Keratinocyte (primary cell): ENCODE results near the gene PLD1. TPM values are rescaled to one million over a fixed set of nuclear protein-coding genes. Genes with fewer than 3 reads are reported as not detected.

Experiments used
- DNase-seq: peaks from one replicate; pipeline ENCODE4 v3.0.0-alpha.2; 2011; ENCODE audit warnings: low read depth, missing footprints, low spot score
- FAIRE-seq: peaks from 2 replicates; lab custom pipeline; 2011; peaks lifted over from hg19 to GRCh38; lab: Jason Lieb, UNC
- H2AFZ ChIP-seq: 2 replicates; pipeline ENCODE4 v1.6.0; 2012; ENCODE audit warnings: low read length, control low read depth, inconsistent platforms; ENCODE audit not compliant: control insufficient read depth
- H3K27ac ChIP-seq: 2 replicates; pipeline ENCODE4 v1.5.1; 2011; ENCODE audit warnings: low read length; ENCODE audit not compliant: control insufficient read depth, insufficient read depth
- H3K27me3 ChIP-seq: 3 replicates; pipeline ENCODE4 v1.6.0; 2011; ENCODE audit warnings: low read length; ENCODE audit not compliant: control insufficient read depth, insufficient read depth; ENCODE audit errors: extremely low read depth
- H3K36me3 ChIP-seq, 2 experiments: 2 replicates in 1 of 2; 3 replicates in 1 of 2; pipeline ENCODE4 v1.5.1; 2011; ENCODE audit warnings: low read length in 2 of 2, mild to moderate bottlenecking in 1 of 2; ENCODE audit not compliant: control insufficient read depth in 2 of 2, insufficient read depth in 2 of 2; ENCODE audit errors: extremely low read depth in 1 of 2
- H3K4me1 ChIP-seq: 3 replicates; pipeline ENCODE4 v1.5.1; 2011; ENCODE audit warnings: low read length; ENCODE audit not compliant: control insufficient read depth, insufficient read depth; ENCODE audit errors: extremely low read depth
- H3K4me2 ChIP-seq: 3 replicates; pipeline ENCODE4 v1.6.0; 2011; ENCODE audit warnings: low read depth, low read length; ENCODE audit not compliant: control insufficient read depth, insufficient read depth; ENCODE audit errors: extremely low read depth
- H3K4me3 ChIP-seq, 3 experiments: fragments of 200-600 bp in 1 of 3; sonication (generic) in 1 of 3; 2 replicates in 2 of 3; 3 replicates in 1 of 3; pipeline ENCODE4 v1.5.1; 2011 to 2016; ENCODE audit warnings: low read length in 3 of 3, mild to moderate bottlenecking in 3 of 3, control low read depth in 2 of 3, inconsistent platforms in 1 of 3, low read depth in 1 of 3, mixed read lengths in 1 of 3, mixed run types in 1 of 3, moderate library complexity in 1 of 3; ENCODE audit not compliant: control insufficient read depth in 2 of 3, insufficient read depth in 2 of 3; ENCODE audit errors: extremely low read depth in 1 of 3
- H3K79me2 ChIP-seq: 2 replicates; pipeline ENCODE4 v1.6.0; 2012; ENCODE audit warnings: low read length; ENCODE audit not compliant: control insufficient read depth, insufficient read depth
- H3K9ac ChIP-seq: 3 replicates; pipeline ENCODE4 v1.6.0; 2011; ENCODE audit warnings: low read length; ENCODE audit not compliant: control insufficient read depth, insufficient read depth; ENCODE audit errors: extremely low read depth
- H3K9me1 ChIP-seq: 3 replicates; pipeline ENCODE4 v1.6.0; 2011; ENCODE audit warnings: low read length; ENCODE audit not compliant: control insufficient read depth, insufficient read depth; ENCODE audit errors: extremely low read depth
- H3K9me3 ChIP-seq: 2 replicates; pipeline ENCODE4 v1.5.1; 2012; ENCODE audit warnings: low read depth, low read length; ENCODE audit not compliant: control insufficient read depth
- H4K20me1 ChIP-seq: 3 replicates; pipeline ENCODE4 v1.6.0; 2011; ENCODE audit warnings: low read length; ENCODE audit not compliant: control insufficient read depth, insufficient read depth; ENCODE audit errors: extremely low read depth
- EZH2 ChIP-seq: IDR thresholded peaks from one replicate; pipeline ENCODE4 v1.6.1; 2012; ENCODE audit warnings: inconsistent platforms, mild to moderate bottlenecking, low read length, moderate library complexity
- dilution Hi-C: fragments of 300-500 bp; cut with MboI; formaldehyde crosslinking; loops from one replicate; pipeline ENCODE4 v1.7.0; 2020; ENCODE audit warnings: low sequenced_read_pairs; ENCODE audit not compliant: extremely low pct_ligation_motif_present
- polyA plus RNA-seq, 5 experiments: library from polyadenylated mRNA; depleted of rRNA in 3 of 5; stranded (reverse) in 3 of 5; stranded (forward) in 1 of 5; unstranded in 1 of 5; fragments of >200 nt; gene quantifications; 1 replicate in 1 of 5; 2 replicates in 3 of 5; 3 replicates in 1 of 5; pipeline versions ENCODE4 v1.2.1 to v1.2.3, GENCODE V29; 2011 to 2012; ENCODE audit warnings: missing spikeins in 2 of 5, low read depth in 1 of 5, low replicate concordance in 1 of 5
- TF ChIP-seq, protein P1 (sequence below), 3 experiments: IDR thresholded peaks in 1 of 3; conservative IDR thresholded peaks in 1 of 3; optimal IDR thresholded peaks in 1 of 3; 2 replicates in 2 of 3; 3 replicates in 1 of 3; pipeline versions ENCODE3 to v1.5.1; 2011; ENCODE audit warnings: low read length in 3 of 3, mild to moderate bottlenecking in 3 of 3, moderate library complexity in 2 of 3, control low read depth in 1 of 3, inconsistent platforms in 1 of 3; ENCODE audit not compliant: insufficient read depth in 2 of 3; ENCODE audit errors: extremely low read depth in 1 of 3

The PLD1 gene
- polyA plus RNA-seq, 1 donor (not counting 4 experiments of a cell fraction or from before 2014, with no cell fraction given), result 14.7 TPM

- H3K4me3 ChIP-seq, result no peak overlapping the region
- peaks cover 11% of the 10 kb centered on the region for H3K79me2 ChIP-seq
- H3K9me1 ChIP-seq, result no peaks in the 10 kb centered on the region
- H3K9me3 ChIP-seq, result no peaks in the 10 kb centered on the region
- no peaks in the 10 kb centered on the region for H3K27me3 ChIP-seq
- no peak for TF ChIP-seq EZH2
- TF ChIP-seq, protein P1, sequence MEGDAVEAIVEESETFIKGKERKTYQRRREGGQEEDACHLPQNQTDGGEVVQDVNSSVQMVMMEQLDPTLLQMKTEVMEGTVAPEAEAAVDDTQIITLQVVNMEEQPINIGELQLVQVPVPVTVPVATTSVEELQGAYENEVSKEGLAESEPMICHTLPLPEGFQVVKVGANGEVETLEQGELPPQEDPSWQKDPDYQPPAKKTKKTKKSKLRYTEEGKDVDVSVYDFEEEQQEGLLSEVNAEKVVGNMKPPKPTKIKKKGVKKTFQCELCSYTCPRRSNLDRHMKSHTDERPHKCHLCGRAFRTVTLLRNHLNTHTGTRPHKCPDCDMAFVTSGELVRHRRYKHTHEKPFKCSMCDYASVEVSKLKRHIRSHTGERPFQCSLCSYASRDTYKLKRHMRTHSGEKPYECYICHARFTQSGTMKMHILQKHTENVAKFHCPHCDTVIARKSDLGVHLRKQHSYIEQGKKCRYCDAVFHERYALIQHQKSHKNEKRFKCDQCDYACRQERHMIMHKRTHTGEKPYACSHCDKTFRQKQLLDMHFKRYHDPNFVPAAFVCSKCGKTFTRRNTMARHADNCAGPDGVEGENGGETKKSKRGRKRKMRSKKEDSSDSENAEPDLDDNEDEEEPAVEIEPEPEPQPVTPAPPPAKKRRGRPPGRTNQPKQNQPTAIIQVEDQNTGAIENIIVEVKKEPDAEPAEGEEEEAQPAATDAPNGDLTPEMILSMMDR (optimal IDR thresholded peaks at IDR 0.05 in 1 of 3, IDR thresholded peaks at IDR 0.05 in 1 of 3, conservative IDR thresholded peaks at IDR 0.05 in 1 of 3; ENCODE audit: extremely low read depth in 1 of 3, insufficient read depth in 2 of 3, low read length in 3 of 3), result no peak
- peaks cover 39% of the 10 kb centered on the region for H3K4me1 ChIP-seq
- DNase-seq (no peak), FAIRE-seq (no peak)
- no peak overlapping the region for H3K9ac ChIP-seq
- no peak overlapping the region for H3K27ac ChIP-seq
- dilution Hi-C loops, result no loop called here
- H2AFZ ChIP-seq, result no peak overlapping the region
- H4K20me1 ChIP-seq, result no peaks in the 10 kb centered on the region
- H3K4me2 ChIP-seq, result no peak overlapping the region
- H3K36me3 ChIP-seq, result no peaks in the 10 kb centered on the region
Observed at GRCh38 chr3:171805687-171806086, 4.6 kb downstream of the PLD1 start.

GRCh38 chr3:171804618-171805389 lies 5.5 kb downstream of the PLD1 start:
- no peak overlapping the region for H2AFZ ChIP-seq
- TF ChIP-seq EZH2, result no peak
- TF ChIP-seq, protein P1 (optimal IDR thresholded peaks at IDR 0.05 in 1 of 3, IDR thresholded peaks at IDR 0.05 in 1 of 3, conservative IDR thresholded peaks at IDR 0.05 in 1 of 3; ENCODE audit: extremely low read depth in 1 of 3, insufficient read depth in 2 of 3, low read length in 3 of 3), result no peak
- H3K79me2 ChIP-seq, result peaks cover 11% of the 10 kb centered on the region
- DNase-seq, result no peak
- no peaks in the 10 kb centered on the region for H3K9me1 ChIP-seq
- peaks cover 39% of the 10 kb centered on the region for H3K4me1 ChIP-seq
- no peak overlapping the region for H3K4me3 ChIP-seq
- no peaks in the 10 kb centered on the region for H4K20me1 ChIP-seq
- H3K9ac ChIP-seq, result no peak overlapping the region
- no peak for FAIRE-seq
- no peaks in the 10 kb centered on the region for H3K9me3 ChIP-seq
- no peaks in the 10 kb centered on the region for H3K36me3 ChIP-seq
- H3K27me3 ChIP-seq, result no peaks in the 10 kb centered on the region
- H3K27ac ChIP-seq, result no peak overlapping the region
- H3K4me2 ChIP-seq, result no peak overlapping the region
- dilution Hi-C loops, result no loop called here
